ENCODE measurements around the gene HIVEP3.

Gene HIVEP3

DNA sequence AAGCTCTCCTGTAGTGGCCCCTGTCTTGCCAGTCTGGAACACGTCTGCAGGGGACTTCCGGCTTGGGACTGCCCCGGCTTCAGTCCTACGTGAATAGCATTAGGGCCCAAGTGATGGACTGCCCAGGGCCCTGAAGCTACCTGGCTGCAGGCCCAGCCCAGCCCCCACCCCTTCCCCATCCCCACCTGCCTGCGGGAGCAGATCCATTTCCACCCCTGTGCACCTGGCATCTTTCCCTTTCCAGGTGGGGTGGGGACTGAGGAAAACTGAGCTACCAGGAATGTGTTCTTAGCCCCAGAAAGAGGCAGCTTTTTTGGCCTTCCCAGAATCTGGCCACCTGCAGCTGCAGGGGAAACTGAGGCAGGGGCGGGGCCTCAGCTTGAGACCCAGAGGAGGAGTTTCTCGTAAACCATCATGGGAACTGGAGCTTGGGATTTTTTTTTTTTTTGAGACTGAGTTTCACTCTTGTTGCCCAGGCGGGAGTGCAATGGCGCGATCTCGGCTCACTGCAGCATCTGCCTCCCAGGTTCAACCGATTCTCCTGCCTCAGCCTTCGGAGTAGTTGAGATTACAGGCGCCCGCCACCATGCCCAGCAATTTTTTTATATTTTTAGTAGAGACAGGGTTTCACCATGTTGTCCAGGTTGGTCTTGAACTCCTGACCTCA, 437.5 kb downstream of the HIVEP3 start:
- no peak overlapping the region for H3K4me3 Mint-ChIP-seq
- ATAC-seq (no peak), DNase-seq (ENCODE audit: low spot score in 2 of 2) (no peak)
- H3K27ac Mint-ChIP-seq = no peak overlapping the region
- H3K9me3 Mint-ChIP-seq = no peaks in the 10 kb centered on the region
- no peaks in the 10 kb centered on the region for H3K36me3 Mint-ChIP-seq
- H3K4me1 Mint-ChIP-seq = peaks cover 10% of the 10 kb centered on the region

- ATAC-seq (no peak), DNase-seq (ENCODE audit: low spot score in 2 of 2) (no peak)
- Mint-ChIP-seq H3K4me3 (no peak overlapping the region), H3K27ac (no peak overlapping the region), H3K9me3 (no peaks in the 10 kb centered on the region), H3K4me1 (peaks cover 5% of the 10 kb centered on the region), H3K36me3 (no peaks in the 10 kb centered on the region)
Observed at GRCh38 chr1:41480204-41481108, 438.3 kb downstream of the HIVEP3 start.

GRCh38 chr1:41479808-41480160, 438.9 kb downstream of the HIVEP3 start:
- DNase-seq (ENCODE audit: low spot score in 2 of 2) (no peak), ATAC-seq (no peak)
- no peaks in the 10 kb centered on the region for H3K9me3 Mint-ChIP-seq
- H3K36me3 Mint-ChIP-seq = no peaks in the 10 kb centered on the region
- no peak overlapping the region for H3K4me3 Mint-ChIP-seq
- H3K4me1 Mint-ChIP-seq = peaks cover 5% of the 10 kb centered on the region
- H3K27ac Mint-ChIP-seq = no peak overlapping the region

DNA sequence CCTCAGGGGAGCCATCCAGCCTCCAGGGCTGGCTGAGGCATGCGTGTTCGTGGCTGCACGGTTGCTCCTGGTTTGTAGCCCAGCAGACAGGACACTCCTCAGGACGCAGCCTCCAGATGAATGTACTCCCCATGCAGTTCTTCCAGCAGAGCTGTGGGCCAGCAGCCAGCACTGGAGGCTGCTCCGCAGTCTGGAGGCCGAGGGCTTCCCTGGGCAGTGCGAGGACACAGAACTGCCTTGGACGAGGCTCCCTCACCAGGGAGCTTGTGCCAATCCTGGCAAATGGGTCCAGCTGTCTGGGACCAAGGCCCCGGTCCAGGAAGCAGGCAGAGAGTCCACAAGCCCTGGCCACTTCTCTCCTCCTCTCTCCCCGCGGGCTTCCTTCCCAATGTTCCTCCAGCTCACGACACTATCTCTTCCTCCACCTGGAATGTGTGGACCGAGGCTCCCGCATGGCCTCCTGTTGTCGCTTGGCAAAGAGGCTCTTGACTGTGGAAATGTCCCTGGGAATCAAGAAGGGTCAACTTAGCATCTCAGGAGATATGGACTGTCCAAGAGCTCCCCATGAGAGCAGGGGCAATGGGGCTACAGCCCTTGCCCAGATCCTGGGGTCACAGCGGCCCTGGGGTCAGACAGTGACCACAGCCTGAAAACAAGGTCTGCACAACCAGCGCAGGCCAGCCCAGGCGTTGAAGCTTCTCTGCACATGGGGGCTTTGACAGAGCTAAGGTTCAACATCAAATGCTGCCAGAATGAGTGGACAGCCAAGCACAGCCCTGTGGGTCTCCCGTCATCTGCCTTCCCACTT, 439.5 kb downstream of the HIVEP3 start:
- H3K4me3 Mint-ChIP-seq = no peak overlapping the region
- no peaks in the 10 kb centered on the region for H3K36me3 Mint-ChIP-seq
- H3K27ac Mint-ChIP-seq = no peak overlapping the region
- no peaks in the 10 kb centered on the region for H3K9me3 Mint-ChIP-seq
- DNase-seq (ENCODE audit: low spot score in 2 of 2) = no peak
- peaks cover 5% of the 10 kb centered on the region for H3K4me1 Mint-ChIP-seq
- ATAC-seq = no peak

GRCh38 chr1:41478118-41478748, 440.5 kb downstream of the HIVEP3 start:
- H3K36me3 Mint-ChIP-seq = no peaks in the 10 kb centered on the region
- no peak for DNase-seq (ENCODE audit: low spot score in 2 of 2)
- peaks cover 5% of the 10 kb centered on the region for H3K4me1 Mint-ChIP-seq
- no peaks in the 10 kb centered on the region for H3K9me3 Mint-ChIP-seq
- ATAC-seq = no peak
- H3K4me3 Mint-ChIP-seq = no peak overlapping the region
- no peak overlapping the region for H3K27ac Mint-ChIP-seq

DNA sequence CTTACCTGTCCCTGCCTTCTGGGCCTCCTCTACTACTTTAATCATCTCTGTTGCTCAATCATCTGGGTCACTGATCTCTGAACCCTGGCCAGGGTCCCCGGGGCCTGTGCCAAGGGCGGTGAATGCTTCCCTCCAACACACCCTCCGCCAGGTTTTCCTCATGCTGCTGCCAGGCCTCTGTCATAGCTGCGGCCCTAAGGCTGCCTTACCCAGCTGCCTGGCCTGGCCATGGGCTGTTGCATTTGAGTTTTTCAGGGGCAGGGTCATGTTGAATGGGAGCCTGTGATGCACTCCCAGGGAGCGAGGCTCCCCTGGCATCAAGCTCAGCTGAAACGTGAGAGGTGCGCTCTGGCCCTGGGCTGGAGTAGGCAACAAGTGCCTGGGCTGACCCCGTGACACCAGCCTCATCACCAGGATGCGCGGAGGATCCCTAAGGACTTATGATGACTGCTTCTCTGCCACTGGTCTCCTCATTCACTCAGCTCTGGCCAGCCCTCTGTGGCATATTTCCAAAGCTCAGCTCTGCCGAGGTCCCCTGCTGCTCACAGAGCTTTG, 441.8 kb downstream of the HIVEP3 start:
- DNase-seq (ENCODE audit: low spot score in 2 of 2) (no peak), ATAC-seq (no peak)
- Mint-ChIP-seq H3K27ac (no peak overlapping the region), H3K9me3 (no peaks in the 10 kb centered on the region), H3K4me1 (no peaks in the 10 kb centered on the region), H3K36me3 (no peaks in the 10 kb centered on the region), H3K4me3 (no peak overlapping the region)

- no peaks in the 10 kb centered on the region for H3K36me3 Mint-ChIP-seq
- no peak for ATAC-seq
- H3K4me1 Mint-ChIP-seq = no peaks in the 10 kb centered on the region
- H3K9me3 Mint-ChIP-seq = no peaks in the 10 kb centered on the region
- no peak for DNase-seq (ENCODE audit: low spot score in 2 of 2)
- H3K4me3 Mint-ChIP-seq = no peak overlapping the region
- peak overlapping the region; percentile 80 for H3K27ac Mint-ChIP-seq
Observed at GRCh38 chr1:41475859-41476567, 442.7 kb downstream of the HIVEP3 start.

- DNase-seq (ENCODE audit: low spot score in 2 of 2) (no peak), ATAC-seq (no peak)
- no peaks in the 10 kb centered on the region for H3K4me1 Mint-ChIP-seq
- no peaks in the 10 kb centered on the region for H3K36me3 Mint-ChIP-seq
- no peak overlapping the region for H3K4me3 Mint-ChIP-seq
- H3K9me3 Mint-ChIP-seq = no peaks in the 10 kb centered on the region
- peak overlapping the region; percentile 80 for H3K27ac Mint-ChIP-seq
Observed at GRCh38 chr1:41475346-41475745, 443.4 kb downstream of the HIVEP3 start.

DNA sequence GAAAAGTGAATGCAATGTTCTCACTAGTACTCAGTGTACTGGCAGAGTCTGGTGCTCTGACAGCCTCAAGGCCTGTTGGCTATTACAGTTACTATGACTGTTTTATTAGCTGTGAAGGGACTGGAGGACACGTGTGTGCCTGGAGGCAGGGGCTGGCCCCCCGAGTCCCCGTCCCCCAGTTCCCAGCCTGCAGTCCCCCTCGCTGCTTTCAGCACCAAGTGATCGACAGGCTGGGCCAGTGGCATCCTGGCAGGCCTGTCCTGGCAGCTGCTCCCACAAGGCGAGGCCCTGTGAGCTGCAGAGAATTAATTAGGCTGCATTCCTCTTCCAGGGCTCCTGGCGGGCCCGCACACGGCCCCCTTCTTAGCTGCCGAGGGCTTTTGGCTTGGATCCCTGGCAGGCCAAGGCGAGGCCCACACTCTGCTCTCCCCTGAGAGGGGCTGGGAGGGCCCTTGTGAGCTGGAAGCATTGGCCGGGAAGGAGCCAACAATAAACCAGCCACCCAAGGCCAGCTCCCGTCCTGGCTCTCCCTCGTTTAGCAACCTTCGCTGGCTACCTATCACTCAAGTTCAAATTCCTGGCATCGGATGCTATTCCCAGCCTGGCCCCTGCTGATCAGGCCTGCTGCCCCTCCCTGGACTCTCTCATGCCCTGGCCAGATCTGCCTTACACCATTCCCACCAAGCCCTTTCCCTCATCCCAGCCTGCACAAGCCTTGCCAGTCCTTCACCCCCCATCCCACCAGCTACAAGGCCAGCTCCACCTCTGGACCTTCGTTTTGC, 444.0 kb downstream of the HIVEP3 start:
- no peaks in the 10 kb centered on the region for H3K9me3 Mint-ChIP-seq
- no peaks in the 10 kb centered on the region for H3K36me3 Mint-ChIP-seq

GRCh38 chr1:41473738-41474362, 444.9 kb downstream of the HIVEP3 start:
- H3K36me3 Mint-ChIP-seq = no peaks in the 10 kb centered on the region
- no peaks in the 10 kb centered on the region for H3K9me3 Mint-ChIP-seq
- no peaks in the 10 kb centered on the region for H3K4me1 Mint-ChIP-seq
- H3K27ac Mint-ChIP-seq = no peak overlapping the region
- DNase-seq (ENCODE audit: low spot score in 2 of 2) (no peak), ATAC-seq (peak; percentile 27)
- H3K4me3 Mint-ChIP-seq = no peak overlapping the region

More for the DNA sequence above, 444.0 kb downstream of the HIVEP3 start:
- Mint-ChIP-seq H3K4me1 (no peaks in the 10 kb centered on the region), H3K27ac (no peak overlapping the region), H3K4me3 (no peak overlapping the region)
- peak; percentile 5 for ATAC-seq
- no peak for DNase-seq (ENCODE audit: low spot score in 2 of 2)

DNA sequence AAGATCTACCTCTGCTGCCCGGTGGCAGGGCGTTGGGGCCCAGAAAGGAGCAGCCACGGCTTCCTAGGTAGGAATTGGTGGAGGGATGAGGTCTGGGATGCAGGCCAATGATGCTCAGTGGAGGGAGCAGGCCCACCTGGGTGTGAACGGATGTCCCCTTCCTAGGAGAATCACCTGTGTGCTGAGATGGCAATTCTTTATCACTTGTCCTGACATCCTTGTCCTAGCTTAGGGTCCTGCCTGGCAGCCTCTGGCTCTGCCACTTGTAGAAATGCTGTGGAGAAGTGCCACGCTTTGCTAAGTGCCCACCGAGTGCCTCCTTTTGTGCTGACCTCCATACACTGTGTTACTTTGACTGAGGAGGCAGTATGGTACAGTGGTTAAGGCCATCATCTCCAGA, 447.1 kb downstream of the HIVEP3 start:
- Mint-ChIP-seq H3K27ac (no peak overlapping the region), H3K4me1 (no peaks in the 10 kb centered on the region), H3K9me3 (no peaks in the 10 kb centered on the region), H3K4me3 (no peak overlapping the region), H3K36me3 (no peaks in the 10 kb centered on the region)
- ATAC-seq (no peak), DNase-seq (ENCODE audit: low spot score in 2 of 2) (no peak)

DNA sequence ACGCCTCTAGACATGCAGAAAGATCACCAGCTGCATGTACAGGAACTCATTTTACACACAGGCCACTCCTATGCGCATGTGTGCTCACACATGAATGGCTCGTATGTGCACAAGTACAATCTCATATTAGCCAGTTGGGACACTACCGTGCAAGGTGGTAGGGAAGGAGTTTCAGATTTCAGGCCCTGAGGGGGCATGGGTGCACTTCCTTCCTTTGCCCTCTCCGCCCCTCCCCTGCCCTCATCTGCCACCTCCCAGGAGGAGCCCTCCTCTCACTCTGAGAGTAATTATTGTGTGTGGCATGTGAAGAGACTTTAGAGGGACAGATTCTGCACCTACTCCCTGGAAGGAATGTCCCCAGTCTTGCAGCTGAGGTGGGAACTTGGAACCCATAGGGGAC, 449.0 kb downstream of the HIVEP3 start:
- Mint-ChIP-seq H3K27ac (no peak overlapping the region), H3K4me3 (no peak overlapping the region), H3K4me1 (no peaks in the 10 kb centered on the region), H3K9me3 (no peaks in the 10 kb centered on the region), H3K36me3 (no peaks in the 10 kb centered on the region)
- DNase-seq (ENCODE audit: low spot score in 2 of 2) (no peak), ATAC-seq (no peak)

GRCh38 chr1:41468122-41468762, 450.5 kb downstream of the HIVEP3 start:
- no peak overlapping the region for H3K27ac Mint-ChIP-seq
- H3K4me1 Mint-ChIP-seq = no peaks in the 10 kb centered on the region
- DNase-seq (ENCODE audit: low spot score in 2 of 2) (no peak), ATAC-seq (no peak)
- no peaks in the 10 kb centered on the region for H3K9me3 Mint-ChIP-seq
- no peaks in the 10 kb centered on the region for H3K36me3 Mint-ChIP-seq
- H3K4me3 Mint-ChIP-seq = no peak overlapping the region
